ENCODE results near the gene CST1.

The CST1 gene

GRCh38 chr20:23697947-23698346 is 52.8 kb downstream of the CST1 start:
- no peak for DNase-seq (ENCODE audit: low read depth in 1 of 2, low spot score in 1 of 2)
- Histone ChIP-seq H3K27ac (replicated peaks) (no peak overlapping the region), H3K27me3 (ENCODE audit: insufficient read depth, poor library complexity, severe bottlenecking) (no peaks in the 10 kb centered on the region), H3K4me3 (replicated peaks; ENCODE audit: insufficient read depth, low read length) (no peak overlapping the region)
- TF ChIP-seq CTCF (IDR thresholded peaks at IDR 0.05; ENCODE audit: insufficient read depth, low read length), result no peak
- no peak for TF ChIP-seq POLR2AphosphoS5 (IDR thresholded peaks at IDR 0.05; ENCODE audit: low read depth)
- TF ChIP-seq SPI1 (IDR thresholded peaks at IDR 0.05; ENCODE audit: borderline replicate concordance, low read depth), result no peak
- TF ChIP-seq, protein P1, sequence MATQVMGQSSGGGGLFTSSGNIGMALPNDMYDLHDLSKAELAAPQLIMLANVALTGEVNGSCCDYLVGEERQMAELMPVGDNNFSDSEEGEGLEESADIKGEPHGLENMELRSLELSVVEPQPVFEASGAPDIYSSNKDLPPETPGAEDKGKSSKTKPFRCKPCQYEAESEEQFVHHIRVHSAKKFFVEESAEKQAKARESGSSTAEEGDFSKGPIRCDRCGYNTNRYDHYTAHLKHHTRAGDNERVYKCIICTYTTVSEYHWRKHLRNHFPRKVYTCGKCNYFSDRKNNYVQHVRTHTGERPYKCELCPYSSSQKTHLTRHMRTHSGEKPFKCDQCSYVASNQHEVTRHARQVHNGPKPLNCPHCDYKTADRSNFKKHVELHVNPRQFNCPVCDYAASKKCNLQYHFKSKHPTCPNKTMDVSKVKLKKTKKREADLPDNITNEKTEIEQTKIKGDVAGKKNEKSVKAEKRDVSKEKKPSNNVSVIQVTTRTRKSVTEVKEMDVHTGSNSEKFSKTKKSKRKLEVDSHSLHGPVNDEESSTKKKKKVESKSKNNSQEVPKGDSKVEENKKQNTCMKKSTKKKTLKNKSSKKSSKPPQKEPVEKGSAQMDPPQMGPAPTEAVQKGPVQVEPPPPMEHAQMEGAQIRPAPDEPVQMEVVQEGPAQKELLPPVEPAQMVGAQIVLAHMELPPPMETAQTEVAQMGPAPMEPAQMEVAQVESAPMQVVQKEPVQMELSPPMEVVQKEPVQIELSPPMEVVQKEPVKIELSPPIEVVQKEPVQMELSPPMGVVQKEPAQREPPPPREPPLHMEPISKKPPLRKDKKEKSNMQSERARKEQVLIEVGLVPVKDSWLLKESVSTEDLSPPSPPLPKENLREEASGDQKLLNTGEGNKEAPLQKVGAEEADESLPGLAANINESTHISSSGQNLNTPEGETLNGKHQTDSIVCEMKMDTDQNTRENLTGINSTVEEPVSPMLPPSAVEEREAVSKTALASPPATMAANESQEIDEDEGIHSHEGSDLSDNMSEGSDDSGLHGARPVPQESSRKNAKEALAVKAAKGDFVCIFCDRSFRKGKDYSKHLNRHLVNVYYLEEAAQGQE (IDR thresholded peaks at IDR 0.05; ENCODE audit: insufficient replicate concordance, low read depth), result no peak
- TF ChIP-seq GABPA (IDR thresholded peaks at IDR 0.05; ENCODE audit: low read depth), result no peak

All from HL-60 (cell line).